ENCODE measurements around the gene ASCL4.

DNA sequence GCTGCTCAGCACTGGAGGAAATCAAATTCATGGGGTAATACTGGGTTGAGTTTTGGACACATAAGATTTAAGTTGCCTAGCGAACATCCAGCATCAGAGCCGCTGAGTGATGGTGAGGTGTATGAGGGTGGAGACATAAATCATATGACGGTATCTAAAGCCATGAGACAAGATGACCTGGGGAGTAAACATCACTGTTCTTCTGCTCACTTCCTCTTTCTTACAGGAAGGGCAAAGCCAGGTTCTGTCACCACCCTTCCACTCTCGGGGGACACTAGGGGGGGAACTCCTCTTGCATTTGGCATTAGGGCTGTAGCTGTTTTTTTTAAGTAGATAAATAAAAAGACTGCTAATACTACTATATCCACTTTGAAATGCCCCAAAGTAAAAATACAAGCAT is 37.6 kb upstream of the ASCL4 start:
- TF ChIP-seq, protein P1, sequence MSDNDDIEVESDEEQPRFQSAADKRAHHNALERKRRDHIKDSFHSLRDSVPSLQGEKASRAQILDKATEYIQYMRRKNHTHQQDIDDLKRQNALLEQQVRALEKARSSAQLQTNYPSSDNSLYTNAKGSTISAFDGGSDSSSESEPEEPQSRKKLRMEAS (CRISPR knock-in tag; IDR thresholded peaks at IDR 0.05) = no peak
- TF ChIP-seq, protein P2, sequence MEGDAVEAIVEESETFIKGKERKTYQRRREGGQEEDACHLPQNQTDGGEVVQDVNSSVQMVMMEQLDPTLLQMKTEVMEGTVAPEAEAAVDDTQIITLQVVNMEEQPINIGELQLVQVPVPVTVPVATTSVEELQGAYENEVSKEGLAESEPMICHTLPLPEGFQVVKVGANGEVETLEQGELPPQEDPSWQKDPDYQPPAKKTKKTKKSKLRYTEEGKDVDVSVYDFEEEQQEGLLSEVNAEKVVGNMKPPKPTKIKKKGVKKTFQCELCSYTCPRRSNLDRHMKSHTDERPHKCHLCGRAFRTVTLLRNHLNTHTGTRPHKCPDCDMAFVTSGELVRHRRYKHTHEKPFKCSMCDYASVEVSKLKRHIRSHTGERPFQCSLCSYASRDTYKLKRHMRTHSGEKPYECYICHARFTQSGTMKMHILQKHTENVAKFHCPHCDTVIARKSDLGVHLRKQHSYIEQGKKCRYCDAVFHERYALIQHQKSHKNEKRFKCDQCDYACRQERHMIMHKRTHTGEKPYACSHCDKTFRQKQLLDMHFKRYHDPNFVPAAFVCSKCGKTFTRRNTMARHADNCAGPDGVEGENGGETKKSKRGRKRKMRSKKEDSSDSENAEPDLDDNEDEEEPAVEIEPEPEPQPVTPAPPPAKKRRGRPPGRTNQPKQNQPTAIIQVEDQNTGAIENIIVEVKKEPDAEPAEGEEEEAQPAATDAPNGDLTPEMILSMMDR (IDR thresholded peaks at IDR 0.05) = no peak
- TF ChIP-seq CBFB (CRISPR knock-in tag; IDR thresholded peaks at IDR 0.05; ENCODE audit: low read depth) (no peak), TEAD4 (CRISPR knock-in tag; IDR thresholded peaks at IDR 0.05) (no peak), ZNF416 (CRISPR knock-in tag; IDR thresholded peaks at IDR 0.05) (no peak)
